Neural cell (in vitro differentiated cells): ENCODE measurements around the gene ZBTB40. TPM values are rescaled to one million over a fixed set of nuclear protein-coding genes. Genes with fewer than 3 reads are reported as not detected.

Experiments
- H2AFZ ChIP-seq: fragments of 200-600, 300-800 bp; sonication (generic), shearing (Covaris generic); 2 replicates; pipeline ENCODE4 v1.6.0; 2014; ENCODE audit warnings: low read depth, mild to moderate bottlenecking, antibody characterized with exemption, low read length, moderate library complexity
- H3F3A ChIP-seq: fragments of 200-600 bp; shearing (Covaris generic); 2 replicates; pipeline ENCODE4 v1.6.1; 2016; ENCODE audit warnings: mild to moderate bottlenecking, moderate library complexity, mixed read lengths, antibody characterized with exemption, low read length; ENCODE audit not compliant: insufficient read depth, poor library complexity, severe bottlenecking
- H3K27ac ChIP-seq: fragments of 200-600, 300-800 bp; sonication (generic), shearing (Covaris generic); 2 replicates; pipeline ENCODE4 v1.5.1; 2014; ENCODE audit warnings: mild to moderate bottlenecking, low read length, moderate library complexity
- H3K27me3 ChIP-seq: fragments of 300-800, 200-600 bp; sonication (generic), shearing (Covaris generic); 2 replicates; pipeline ENCODE4 v1.6.0; 2014; ENCODE audit warnings: mild to moderate bottlenecking, low read depth, low read length, moderate library complexity; ENCODE audit not compliant: insufficient read depth
- H3K36me3 ChIP-seq: fragments of 300-800, 200-600 bp; sonication (generic), shearing (Covaris generic); 2 replicates; pipeline ENCODE4 v1.5.1; 2014; ENCODE audit warnings: mild to moderate bottlenecking, antibody characterized with exemption, low read length, moderate library complexity; ENCODE audit not compliant: insufficient read depth
- H3K4me2 ChIP-seq: fragments of 300-800, 200-600 bp; sonication (generic), shearing (Covaris generic); 2 replicates; pipeline ENCODE4 v1.6.0; 2014; ENCODE audit warnings: mild to moderate bottlenecking, low read length
- H3K4me3 ChIP-seq: fragments of 300-800, 200-600 bp; sonication (generic), shearing (Covaris generic); 2 replicates; pipeline ENCODE4 v1.5.1; 2014; ENCODE audit warnings: mild to moderate bottlenecking, low read length, moderate library complexity
- H3K79me2 ChIP-seq: fragments of 200-600 bp; shearing (Covaris generic); replicated peaks from 2 replicates; pipeline ENCODE4 v1.6.0; 2014; ENCODE audit warnings: mild to moderate bottlenecking, low read length, moderate library complexity; ENCODE audit not compliant: insufficient read depth
- H3K9ac ChIP-seq: fragments of 300-800, 200-600 bp; sonication (generic), shearing (Covaris generic); 2 replicates; pipeline ENCODE4 v1.6.1; 2016; ENCODE audit warnings: mild to moderate bottlenecking, low read length, mixed read lengths
- H3K9me2 ChIP-seq: fragments of 200-600 bp; shearing (Covaris generic); 2 replicates; pipeline ENCODE4 v1.6.1; 2016; ENCODE audit warnings: mild to moderate bottlenecking, low read length, mixed read lengths; ENCODE audit not compliant: insufficient read depth
- H3K9me3 ChIP-seq: fragments of 200-600, 300-800 bp; sonication (generic), shearing (Covaris generic); 2 replicates; pipeline ENCODE4 v1.6.1; 2016; ENCODE audit warnings: mild to moderate bottlenecking, mixed run types, low read length, moderate library complexity, mixed read lengths
- H4K20me1 ChIP-seq: fragments of 200-600 bp; shearing (Covaris generic); 2 replicates; pipeline ENCODE4 v1.6.1; 2016; ENCODE audit warnings: mild to moderate bottlenecking, mixed run types; ENCODE audit not compliant: insufficient read depth
- CTCF ChIP-seq: fragments of 450-650 bp; IDR thresholded peaks from 2 replicates; pipeline ENCODE4 v1.5.1; 2014; ENCODE audit warnings: antibody characterized with exemption, mild to moderate bottlenecking, moderate library complexity; ENCODE audit not compliant: poor library complexity, severe bottlenecking
- EP300 ChIP-seq: fragments of 450-650 bp; conservative IDR thresholded peaks from 2 replicates; pipeline ENCODE4 v1.6.1; 2014; ENCODE audit warnings: antibody characterized with exemption, mild to moderate bottlenecking, moderate library complexity; ENCODE audit not compliant: poor library complexity, severe bottlenecking
- EZH2 ChIP-seq: fragments of 200-600, 300-800 bp; shearing (Covaris generic), sonication (generic); IDR thresholded peaks from 2 replicates; pipeline ENCODE4 v1.6.1; 2014; ENCODE audit warnings: antibody characterized with exemption, low read length, borderline replicate concordance, mild to moderate bottlenecking; ENCODE audit not compliant: insufficient read depth, poor library complexity, severe bottlenecking
- MXI1 ChIP-seq: fragments of 450-650 bp; conservative IDR thresholded peaks from 2 replicates; pipeline ENCODE4 v1.6.1; 2014; ENCODE audit warnings: antibody characterized with exemption, mild to moderate bottlenecking; ENCODE audit not compliant: poor library complexity, severe bottlenecking
- POLR2AphosphoS5 ChIP-seq: IDR thresholded peaks from 2 replicates; pipeline ENCODE4 v1.6.1; 2012
- RAD21 ChIP-seq: fragments of 450-650 bp; conservative IDR thresholded peaks from 2 replicates; pipeline ENCODE4 v1.6.1; 2014; ENCODE audit warnings: antibody characterized with exemption, mild to moderate bottlenecking, moderate library complexity
- polyA plus RNA-seq: library from polyadenylated mRNA; depleted of rRNA; stranded (reverse); fragments of >200 nt; gene quantifications from 2 replicates; pipeline ENCODE4 v1.2.3, GENCODE V29; 2014
- TF ChIP-seq, protein P1 (sequence below): IDR thresholded peaks from 2 replicates; pipeline ENCODE4 v1.6.1; 2012; ENCODE audit warnings: borderline replicate concordance

The ZBTB40 gene
- polyA plus RNA-seq, 1 donor from 2014 or later, result 12.7 TPM

DNA sequence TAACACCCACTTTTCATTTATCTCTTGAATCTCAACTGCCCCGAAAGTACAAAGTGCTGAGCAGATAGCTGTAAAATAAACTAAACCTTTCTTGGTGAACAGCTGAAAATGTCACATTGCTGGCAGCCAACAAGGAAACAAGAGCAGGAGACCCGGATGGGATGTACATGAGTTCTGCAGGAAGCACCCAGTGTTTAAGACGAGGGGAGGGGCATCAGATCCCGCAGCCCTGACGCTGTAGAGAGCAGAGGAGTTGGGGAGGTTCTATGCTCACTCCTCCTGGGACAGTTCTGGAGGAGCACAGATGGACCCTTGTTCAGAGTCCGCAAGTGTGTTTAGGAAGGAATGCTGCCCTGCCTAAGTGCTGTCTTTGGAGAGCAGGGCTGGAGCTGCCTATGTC is 79.6 kb downstream of the ZBTB40 start:
- Histone ChIP-seq H2AFZ (no peak overlapping the region), H3K4me2 (no peak overlapping the region), H3K79me2 (no peaks in the 10 kb centered on the region), H3K9me3 (no peaks in the 10 kb centered on the region), H3K9me2 (no peaks in the 10 kb centered on the region), H3K27me3 (no peaks in the 10 kb centered on the region), H4K20me1 (no peaks in the 10 kb centered on the region), H3K36me3 (no peaks in the 10 kb centered on the region), H3K9ac (no peak overlapping the region), H3F3A (no peaks in the 10 kb centered on the region), H3K4me3 (no peak overlapping the region), H3K27ac (no peak overlapping the region)
- TF ChIP-seq EP300, result no peak
- TF ChIP-seq POLR2AphosphoS5, result no peak
- TF ChIP-seq MXI1, result no peak
- TF ChIP-seq RAD21, result no peak
- TF ChIP-seq, protein P1, sequence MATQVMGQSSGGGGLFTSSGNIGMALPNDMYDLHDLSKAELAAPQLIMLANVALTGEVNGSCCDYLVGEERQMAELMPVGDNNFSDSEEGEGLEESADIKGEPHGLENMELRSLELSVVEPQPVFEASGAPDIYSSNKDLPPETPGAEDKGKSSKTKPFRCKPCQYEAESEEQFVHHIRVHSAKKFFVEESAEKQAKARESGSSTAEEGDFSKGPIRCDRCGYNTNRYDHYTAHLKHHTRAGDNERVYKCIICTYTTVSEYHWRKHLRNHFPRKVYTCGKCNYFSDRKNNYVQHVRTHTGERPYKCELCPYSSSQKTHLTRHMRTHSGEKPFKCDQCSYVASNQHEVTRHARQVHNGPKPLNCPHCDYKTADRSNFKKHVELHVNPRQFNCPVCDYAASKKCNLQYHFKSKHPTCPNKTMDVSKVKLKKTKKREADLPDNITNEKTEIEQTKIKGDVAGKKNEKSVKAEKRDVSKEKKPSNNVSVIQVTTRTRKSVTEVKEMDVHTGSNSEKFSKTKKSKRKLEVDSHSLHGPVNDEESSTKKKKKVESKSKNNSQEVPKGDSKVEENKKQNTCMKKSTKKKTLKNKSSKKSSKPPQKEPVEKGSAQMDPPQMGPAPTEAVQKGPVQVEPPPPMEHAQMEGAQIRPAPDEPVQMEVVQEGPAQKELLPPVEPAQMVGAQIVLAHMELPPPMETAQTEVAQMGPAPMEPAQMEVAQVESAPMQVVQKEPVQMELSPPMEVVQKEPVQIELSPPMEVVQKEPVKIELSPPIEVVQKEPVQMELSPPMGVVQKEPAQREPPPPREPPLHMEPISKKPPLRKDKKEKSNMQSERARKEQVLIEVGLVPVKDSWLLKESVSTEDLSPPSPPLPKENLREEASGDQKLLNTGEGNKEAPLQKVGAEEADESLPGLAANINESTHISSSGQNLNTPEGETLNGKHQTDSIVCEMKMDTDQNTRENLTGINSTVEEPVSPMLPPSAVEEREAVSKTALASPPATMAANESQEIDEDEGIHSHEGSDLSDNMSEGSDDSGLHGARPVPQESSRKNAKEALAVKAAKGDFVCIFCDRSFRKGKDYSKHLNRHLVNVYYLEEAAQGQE, result no peak
- TF ChIP-seq EZH2, result no peak

DNA sequence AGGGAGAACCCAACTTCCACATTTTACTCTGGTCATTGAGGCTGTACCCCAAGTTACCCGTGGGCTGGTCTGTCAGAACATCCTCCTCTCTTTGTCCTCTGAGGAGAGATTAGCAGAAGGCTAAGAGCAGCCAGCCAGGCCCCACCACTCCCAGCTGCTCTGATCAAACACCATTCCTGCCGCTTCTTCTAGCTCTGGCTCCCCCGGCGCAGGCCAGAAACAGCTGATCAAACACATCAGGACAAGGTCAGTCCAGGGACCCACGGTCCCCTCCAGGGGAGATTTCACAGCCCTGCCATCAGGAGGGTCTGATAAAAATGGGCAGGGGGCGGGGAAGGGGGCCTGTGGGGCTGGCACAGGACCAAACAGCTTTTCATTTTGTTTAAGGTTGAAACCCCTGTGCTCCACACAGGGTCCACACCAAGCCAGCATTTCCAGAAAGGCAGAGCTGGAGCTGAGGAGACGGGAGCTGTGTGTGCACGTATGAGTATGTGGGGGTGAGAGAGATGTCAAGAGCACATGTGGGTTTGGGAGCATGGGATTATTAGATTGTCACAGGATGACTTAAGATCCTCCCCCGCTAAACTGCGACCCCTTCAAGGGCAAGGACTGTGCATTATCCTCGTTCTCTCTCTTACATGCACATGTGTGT is 81.7 kb downstream of the ZBTB40 start:
- TF ChIP-seq EZH2, result no peak
- TF ChIP-seq CTCF, result no peak
- TF ChIP-seq, protein P1, result no peak
- no peak overlapping the region for H3K4me3 ChIP-seq
- H4K20me1 ChIP-seq, result no peaks in the 10 kb centered on the region
- no peaks in the 10 kb centered on the region for H3K36me3 ChIP-seq
- H3K9me2 ChIP-seq, result no peaks in the 10 kb centered on the region
- no peak overlapping the region for H3K4me2 ChIP-seq
- H3K9me3 ChIP-seq, result no peaks in the 10 kb centered on the region
- H3K27me3 ChIP-seq, result no peaks in the 10 kb centered on the region
- no peaks in the 10 kb centered on the region for H3F3A ChIP-seq
- no peaks in the 10 kb centered on the region for H3K79me2 ChIP-seq
- H3K27ac ChIP-seq, result no peak overlapping the region
- no peak overlapping the region for H3K9ac ChIP-seq
- no peak overlapping the region for H2AFZ ChIP-seq
